Loucy (cell line): ENCODE results near the gene CDV3.

Source experiments
- H2AFZ ChIP-seq: fragments of 200-600 bp; sonication (generic); 2 replicates; pipeline ENCODE4 v1.6.0; 2016; ENCODE audit warnings: antibody characterized with exemption, mild to moderate bottlenecking, low read length, moderate library complexity
- H3F3A ChIP-seq: fragments of 200-600 bp; 2 replicates; pipeline ENCODE4 v1.6.0; 2016; ENCODE audit warnings: antibody characterized with exemption, low read depth, mild to moderate bottlenecking
- H3K27me3 ChIP-seq: fragments of 200-600 bp; sonication (generic); 2 replicates; pipeline ENCODE4 v1.6.1; 2014; ENCODE audit warnings: low read length, mild to moderate bottlenecking; ENCODE audit not compliant: insufficient read depth, poor library complexity, severe bottlenecking
- H3K36me3 ChIP-seq: fragments of 200-600 bp; sonication (generic); 2 replicates; pipeline ENCODE4 v1.6.1; 2016; ENCODE audit warnings: low read length; ENCODE audit not compliant: insufficient read depth
- H3K4me1 ChIP-seq: fragments of 200-600 bp; sonication (generic); 2 replicates; pipeline ENCODE4 v1.5.1; 2014; ENCODE audit warnings: low read length, mild to moderate bottlenecking; ENCODE audit not compliant: insufficient read depth, poor library complexity, severe bottlenecking
- H3K4me2 ChIP-seq: fragments of 200-600 bp; sonication (generic); 2 replicates; pipeline ENCODE4 v1.6.0; 2014; ENCODE audit warnings: antibody characterized with exemption, low read length, low read depth, mild to moderate bottlenecking; ENCODE audit not compliant: poor library complexity, severe bottlenecking
- H3K4me3 ChIP-seq: fragments of 200-600 bp; sonication (generic); 2 replicates; pipeline ENCODE4 v1.5.1; 2014; ENCODE audit warnings: low read length, mild to moderate bottlenecking, mixed read lengths; ENCODE audit not compliant: poor library complexity, severe bottlenecking
- H3K79me2 ChIP-seq: fragments of 200-600 bp; sonication (generic); 2 replicates; pipeline ENCODE4 v1.6.1; 2014; ENCODE audit warnings: low read length; ENCODE audit not compliant: insufficient read depth
- H3K9ac ChIP-seq: fragments of 200-600 bp; sonication (generic); 2 replicates; pipeline ENCODE4 v1.6.0; 2014; ENCODE audit warnings: mild to moderate bottlenecking, low read depth, low read length, moderate library complexity; ENCODE audit not compliant: poor library complexity, severe bottlenecking
- H3K9me2 ChIP-seq: fragments of 200-600 bp; sonication (generic); replicated peaks from 2 replicates; pipeline ENCODE4 v1.6.1; 2016; ENCODE audit warnings: low read depth, low read length, mixed read lengths
- H3K9me3 ChIP-seq: fragments of 200-600 bp; sonication (generic); 2 replicates; pipeline ENCODE4 v1.6.1; 2014; ENCODE audit warnings: mild to moderate bottlenecking, antibody characterized with exemption, low read length, low read depth; ENCODE audit not compliant: insufficient read depth
- H4K20me1 ChIP-seq: fragments of 200-600 bp; sonication (generic); 2 replicates; pipeline ENCODE4 v1.6.0; 2014; ENCODE audit warnings: antibody characterized with exemption, low read length, mild to moderate bottlenecking; ENCODE audit not compliant: insufficient read depth, poor library complexity, severe bottlenecking
- EZH2phosphoT487 ChIP-seq: fragments of 200-600 bp; IDR thresholded peaks from 2 replicates; pipeline ENCODE4 v1.6.1; 2018; ENCODE audit warnings: antibody characterized with exemption, mild to moderate bottlenecking, moderate library complexity, borderline replicate concordance
- TF ChIP-seq, protein P1 (sequence below): fragments of 200-600 bp; sonication (generic); conservative IDR thresholded peaks from 2 replicates; pipeline ENCODE4 v1.5.1; 2014; ENCODE audit warnings: mild to moderate bottlenecking, antibody characterized with exemption, low read length

The CDV3 gene

DNA sequence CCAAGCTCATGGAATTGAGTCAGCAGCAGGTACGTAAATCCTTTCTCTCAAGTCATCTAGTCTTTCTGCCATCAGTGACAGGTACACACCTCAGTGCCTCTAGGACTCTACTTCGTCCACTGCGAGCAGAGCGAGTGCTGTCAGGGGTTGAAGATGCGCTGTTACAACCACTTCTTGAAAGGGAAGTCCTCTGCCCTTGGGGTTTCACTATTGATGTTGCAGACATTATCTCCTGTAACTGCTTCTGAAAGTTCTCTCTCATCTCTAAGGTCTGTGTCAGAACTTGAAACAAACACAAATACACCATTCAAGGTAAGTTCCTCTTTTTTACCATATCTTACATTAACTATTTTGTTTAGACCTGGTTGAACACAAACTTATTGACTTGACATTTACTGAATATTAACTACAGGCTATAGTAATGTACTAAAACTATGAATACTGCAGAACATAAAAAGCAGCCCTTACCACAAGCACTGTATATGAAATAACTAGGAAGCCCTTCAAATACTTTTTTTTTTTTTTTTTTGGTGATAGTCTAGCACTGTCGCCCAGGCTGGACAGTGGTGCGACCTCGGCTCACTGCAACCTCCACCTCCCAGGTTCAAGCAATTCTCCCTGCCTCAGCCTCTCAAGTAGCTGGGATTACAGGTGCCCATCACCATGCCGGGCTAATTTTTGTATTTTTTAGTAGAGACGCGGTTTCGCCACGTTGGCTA, 46.7 kb downstream of the CDV3 start:
- Histone ChIP-seq H3K79me2 (no peaks in the 10 kb centered on the region), H3K4me3 (no peak overlapping the region), H3K27me3 (no peaks in the 10 kb centered on the region), H3K36me3 (peaks cover 90% of the 10 kb centered on the region), H3K4me2 (no peak overlapping the region), H3K4me1 (no peaks in the 10 kb centered on the region), H2AFZ (no peak overlapping the region), H3K9me3 (no peaks in the 10 kb centered on the region), H3K9me2 (no peaks in the 10 kb centered on the region), H3F3A (no peaks in the 10 kb centered on the region), H4K20me1 (no peaks in the 10 kb centered on the region), H3K9ac (no peak overlapping the region)
- TF ChIP-seq, protein P1, sequence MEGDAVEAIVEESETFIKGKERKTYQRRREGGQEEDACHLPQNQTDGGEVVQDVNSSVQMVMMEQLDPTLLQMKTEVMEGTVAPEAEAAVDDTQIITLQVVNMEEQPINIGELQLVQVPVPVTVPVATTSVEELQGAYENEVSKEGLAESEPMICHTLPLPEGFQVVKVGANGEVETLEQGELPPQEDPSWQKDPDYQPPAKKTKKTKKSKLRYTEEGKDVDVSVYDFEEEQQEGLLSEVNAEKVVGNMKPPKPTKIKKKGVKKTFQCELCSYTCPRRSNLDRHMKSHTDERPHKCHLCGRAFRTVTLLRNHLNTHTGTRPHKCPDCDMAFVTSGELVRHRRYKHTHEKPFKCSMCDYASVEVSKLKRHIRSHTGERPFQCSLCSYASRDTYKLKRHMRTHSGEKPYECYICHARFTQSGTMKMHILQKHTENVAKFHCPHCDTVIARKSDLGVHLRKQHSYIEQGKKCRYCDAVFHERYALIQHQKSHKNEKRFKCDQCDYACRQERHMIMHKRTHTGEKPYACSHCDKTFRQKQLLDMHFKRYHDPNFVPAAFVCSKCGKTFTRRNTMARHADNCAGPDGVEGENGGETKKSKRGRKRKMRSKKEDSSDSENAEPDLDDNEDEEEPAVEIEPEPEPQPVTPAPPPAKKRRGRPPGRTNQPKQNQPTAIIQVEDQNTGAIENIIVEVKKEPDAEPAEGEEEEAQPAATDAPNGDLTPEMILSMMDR = no peak
- no peak for TF ChIP-seq EZH2phosphoT487

DNA sequence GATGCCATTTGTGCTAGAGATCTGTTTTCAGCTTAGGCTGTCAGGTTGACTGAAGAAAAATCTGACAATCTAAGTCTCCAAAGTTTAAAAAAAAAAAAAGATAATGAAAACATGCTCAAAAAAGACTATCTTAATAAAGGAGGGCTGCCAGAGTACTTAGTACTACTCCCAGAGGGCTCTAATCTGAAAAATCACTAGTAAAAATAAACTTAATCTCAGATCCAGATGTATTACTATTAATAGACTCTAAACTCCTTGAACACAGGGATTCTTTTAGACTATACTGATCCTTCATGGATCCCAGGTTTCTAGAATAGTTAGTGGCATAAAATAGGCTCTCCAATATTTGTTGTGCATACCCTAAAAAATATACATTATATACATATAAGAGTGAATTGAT, 54.3 kb downstream of the CDV3 start:
- no peaks in the 10 kb centered on the region for H3K9me3 ChIP-seq
- peaks cover 6% of the 10 kb centered on the region for H3K4me1 ChIP-seq
- no peaks in the 10 kb centered on the region for H3K9me2 ChIP-seq
- peaks cover 92% of the 10 kb centered on the region for H3K36me3 ChIP-seq
- no peak for TF ChIP-seq EZH2phosphoT487
- TF ChIP-seq, protein P1 = no peak
- H3K4me3 ChIP-seq = no peak overlapping the region
- no peaks in the 10 kb centered on the region for H3K27me3 ChIP-seq
- no peak overlapping the region for H3K4me2 ChIP-seq
- 0 out of 2 replicates have a peak, but pooled peaks cover 4% of the 10 kb centered on the region for H3K79me2 ChIP-seq
- no peak overlapping the region for H2AFZ ChIP-seq
- H3F3A ChIP-seq = 0 out of 2 replicates have a peak, but pooled peaks cover 3% of the 10 kb centered on the region
- H4K20me1 ChIP-seq = peaks cover 5% of the 10 kb centered on the region
- no peak overlapping the region for H3K9ac ChIP-seq

DNA sequence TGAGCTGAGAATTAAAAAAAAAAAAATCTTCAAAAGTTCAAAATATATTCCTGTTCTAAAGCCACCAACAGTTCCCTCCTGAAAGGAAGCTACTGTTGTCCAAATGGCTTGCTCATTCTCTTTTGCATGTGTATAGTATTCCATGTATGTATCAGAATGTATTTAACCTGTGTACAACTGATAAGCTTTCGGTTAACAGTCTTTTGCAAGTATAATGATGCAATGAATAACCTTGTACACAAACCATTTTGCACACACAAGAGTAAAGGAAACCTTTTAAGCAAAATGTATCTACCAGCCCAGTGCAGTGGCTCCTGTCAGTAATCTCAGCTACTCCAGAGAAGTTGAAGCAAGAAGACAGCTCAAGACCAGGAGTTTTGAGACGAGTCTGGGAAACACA, 55.7 kb downstream of the CDV3 start:
- H3K36me3 ChIP-seq = peaks cover 92% of the 10 kb centered on the region
- no peak for TF ChIP-seq EZH2phosphoT487

More for the DNA sequence above, 55.7 kb downstream of the CDV3 start:
- 0 out of 2 replicates have a peak, but pooled peaks cover 3% of the 10 kb centered on the region for H3F3A ChIP-seq
- H3K9me3 ChIP-seq = no peaks in the 10 kb centered on the region
- no peak overlapping the region for H3K4me3 ChIP-seq
- no peak overlapping the region for H3K9ac ChIP-seq
- no peaks in the 10 kb centered on the region for H3K27me3 ChIP-seq
- H3K79me2 ChIP-seq = peaks cover 12% of the 10 kb centered on the region; the same call in 1 of the 2 replicates
- peaks cover 5% of the 10 kb centered on the region for H4K20me1 ChIP-seq
- H2AFZ ChIP-seq = no peak overlapping the region
- no peak overlapping the region for H3K4me2 ChIP-seq
- no peaks in the 10 kb centered on the region for H3K9me2 ChIP-seq
- H3K4me1 ChIP-seq = peaks cover 6% of the 10 kb centered on the region
